Mesodermal cell (in vitro differentiated cells): ENCODE data around the gene GCFC2.

Experiments
- H3K27ac ChIP-seq: 2 replicates; pipeline ENCODE4 v1.7.0; 2013; ENCODE audit warnings: mild to moderate bottlenecking, low read depth, low read length, moderate library complexity; ENCODE audit not compliant: severe bottlenecking
- H3K36me3 ChIP-seq: 2 replicates; pipeline ENCODE4 v1.7.1; 2013; ENCODE audit warnings: mild to moderate bottlenecking, low read length, moderate library complexity; ENCODE audit not compliant: control insufficient read depth, insufficient read depth
- H3K4me1 ChIP-seq: one replicate; pipeline ENCODE4 v1.7.1; 2013; ENCODE audit warnings: mild to moderate bottlenecking, low read length; ENCODE audit not compliant: insufficient read depth, control insufficient read depth, poor library complexity, severe bottlenecking
- H3K4me3 ChIP-seq: 2 replicates; pipeline ENCODE4 v1.7.0; 2013; ENCODE audit warnings: low read length, control low read depth, mild to moderate bottlenecking; ENCODE audit not compliant: insufficient read depth, poor library complexity, severe bottlenecking; ENCODE audit errors: extremely low read depth
- H3K9me3 ChIP-seq: 2 replicates; pipeline ENCODE4 v1.7.1; 2013; ENCODE audit warnings: mild to moderate bottlenecking, low read length, moderate library complexity; ENCODE audit not compliant: control insufficient read depth
- WGBS, 2 experiments: methylation state at CpG; one replicate each; pipeline ENCODE4 v1.1.5; 2013; ENCODE audit warnings: missing lambda C conversion rate in 2 of 2; ENCODE audit not compliant: insufficient coverage in 2 of 2; 5-methylcytosine and 5-hydroxymethylcytosine counted together

Gene GCFC2

DNA sequence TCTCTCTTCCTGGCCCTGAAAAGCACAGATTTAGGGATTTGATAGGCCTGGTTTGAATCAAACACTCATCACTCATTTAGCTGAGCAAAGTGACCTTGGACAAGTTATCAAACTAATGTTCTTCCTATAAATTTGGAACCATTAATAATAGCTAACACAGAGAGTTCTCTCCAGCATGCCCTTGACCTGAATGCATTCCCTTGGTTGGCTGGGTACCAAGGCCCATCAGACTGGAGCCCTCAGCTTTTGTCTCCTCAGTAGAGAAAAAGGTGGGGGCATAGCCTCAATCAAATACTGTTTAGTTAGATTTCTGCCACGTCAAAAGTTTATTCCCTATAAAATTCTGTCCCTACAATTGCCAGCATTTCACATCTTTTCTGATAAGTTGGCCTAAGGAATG lies 77.9 kb downstream of the GCFC2 start:
- Histone ChIP-seq H3K36me3 (no peaks in the 10 kb centered on the region), H3K4me3 (no peak overlapping the region), H3K9me3 (no peaks in the 10 kb centered on the region), H3K27ac (no peak overlapping the region), H3K4me1 (no peaks in the 10 kb centered on the region)
- no CpG with 5 or more reads among the region's 1 CpG for WGBS, 2 experiments

DNA sequence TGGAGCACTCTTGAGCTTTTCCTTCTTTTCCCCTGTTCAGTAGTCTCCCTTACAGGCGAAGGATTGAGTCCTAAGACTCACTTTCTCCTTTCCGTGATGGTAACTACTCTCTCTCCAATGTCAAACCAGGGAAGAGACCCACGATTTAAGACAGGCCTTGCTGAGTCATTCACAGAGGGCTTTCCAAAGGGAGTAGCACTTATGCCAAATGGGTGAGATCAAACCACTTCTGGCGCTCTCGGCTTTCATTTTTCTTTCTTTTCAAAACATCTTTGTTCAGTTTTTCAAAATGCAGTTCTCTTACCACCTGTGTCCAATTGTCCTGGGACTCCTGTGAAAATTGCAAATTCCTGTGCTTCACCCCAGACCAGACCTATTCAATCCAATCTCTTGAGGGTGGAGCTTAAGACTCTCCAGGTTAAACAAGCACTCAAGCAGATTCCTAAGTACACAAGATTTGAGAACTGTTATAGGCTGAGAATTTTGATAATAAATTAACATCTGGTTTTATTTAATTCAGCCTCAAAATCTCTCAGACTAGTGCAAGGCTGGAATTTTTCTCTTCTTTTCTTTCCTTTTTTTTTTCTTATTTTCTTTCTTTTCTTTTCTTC lies 78.5 kb downstream of the GCFC2 start:
- H3K4me1 ChIP-seq = no peaks in the 10 kb centered on the region
- no peak overlapping the region for H3K4me3 ChIP-seq
- 81 to 85% methylated on average over 4 to 5 of the region's 5 CpGs for WGBS, 2 experiments
- H3K36me3 ChIP-seq = no peaks in the 10 kb centered on the region
- H3K27ac ChIP-seq = no peak overlapping the region
- no peaks in the 10 kb centered on the region for H3K9me3 ChIP-seq

DNA sequence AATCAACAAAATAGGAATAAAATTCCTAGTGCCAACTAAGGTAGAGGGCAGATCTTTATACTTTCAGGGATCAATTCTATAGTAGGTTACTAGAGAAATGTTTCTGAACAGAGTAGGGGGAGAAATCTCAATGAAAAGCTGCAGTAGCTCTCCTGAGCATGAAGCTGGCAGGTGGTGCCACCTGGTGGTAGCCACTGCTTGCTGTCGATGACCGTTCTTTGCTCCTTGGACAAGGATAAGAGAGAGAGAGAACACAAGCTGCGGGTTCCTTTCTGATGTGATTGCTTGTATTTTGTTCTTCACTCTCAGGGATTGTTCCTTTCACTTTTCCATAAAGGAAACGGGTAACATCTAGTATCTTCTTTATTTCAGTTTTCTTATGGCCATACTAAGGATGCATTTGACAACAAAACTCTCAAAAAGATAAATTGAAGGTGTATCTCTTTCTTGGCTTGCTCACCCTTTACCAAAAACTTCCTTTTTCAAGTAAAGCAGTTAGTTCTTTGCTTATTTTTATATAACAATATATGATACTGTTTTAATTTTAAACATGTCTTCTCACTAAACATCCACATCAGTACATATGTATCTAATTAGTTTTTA lies 82.7 kb downstream of the GCFC2 start:
- Histone ChIP-seq H3K4me1 (no peaks in the 10 kb centered on the region), H3K4me3 (no peak overlapping the region), H3K27ac (no peak overlapping the region), H3K36me3 (no peaks in the 10 kb centered on the region), H3K9me3 (no peaks in the 10 kb centered on the region)
- WGBS, 2 experiments = 0% methylated on average over 2 of the region's 4 CpGs; no CpG with 5 or more reads in 1 of the 2 experiments

DNA sequence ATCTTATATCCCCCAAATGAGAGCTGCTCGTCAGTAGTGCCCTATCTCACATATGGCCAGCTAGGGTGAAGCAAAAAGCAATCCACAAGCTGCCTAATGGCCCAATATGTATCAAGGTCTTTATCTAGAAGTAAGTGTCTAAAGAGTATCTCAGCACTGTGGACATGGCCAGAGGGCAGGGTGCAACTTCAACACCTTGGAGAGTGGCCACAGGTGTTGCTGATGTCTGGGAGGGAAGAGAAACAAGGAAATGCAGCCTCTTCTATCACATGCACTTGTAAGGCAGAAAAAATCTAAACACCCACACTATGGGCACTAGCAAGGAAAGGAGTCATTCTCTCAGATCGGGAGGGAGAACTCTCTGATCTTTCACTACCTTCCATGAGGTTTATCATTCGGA lies 87.8 kb downstream of the GCFC2 start:
- no peak overlapping the region for H3K4me3 ChIP-seq
- H3K9me3 ChIP-seq = no peaks in the 10 kb centered on the region
- 87 to 95% methylated on average over 2 to 3 of the region's 3 CpGs for WGBS, 2 experiments
- H3K27ac ChIP-seq = no peak overlapping the region
- no peaks in the 10 kb centered on the region for H3K36me3 ChIP-seq
- H3K4me1 ChIP-seq = no peaks in the 10 kb centered on the region

DNA sequence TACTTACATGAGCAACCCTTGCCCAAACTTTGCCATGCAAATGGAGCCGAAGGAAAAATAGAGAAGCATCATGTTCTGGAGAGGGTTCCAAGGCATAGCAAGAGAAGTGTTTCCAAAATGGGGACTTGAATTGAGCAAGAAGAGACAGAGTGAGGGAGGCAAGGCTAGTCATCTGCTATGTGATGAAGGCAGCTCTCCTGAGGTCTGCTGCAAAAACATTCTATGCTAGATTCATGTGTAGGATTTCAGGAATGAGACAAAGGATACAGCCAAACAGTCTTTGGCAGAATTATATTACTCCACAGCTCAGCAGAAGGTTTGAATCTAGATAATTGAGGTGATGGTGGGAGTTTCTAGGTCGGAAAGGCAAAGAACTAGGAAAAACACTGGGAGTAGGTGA lies 88.2 kb downstream of the GCFC2 start:
- H3K27ac ChIP-seq = no peak overlapping the region
- H3K9me3 ChIP-seq = no peaks in the 10 kb centered on the region
- no peak overlapping the region for H3K4me3 ChIP-seq
- 83 to 93% methylated on average over 1 to 2 of the region's 2 CpGs for WGBS, 2 experiments
- no peaks in the 10 kb centered on the region for H3K36me3 ChIP-seq
- no peaks in the 10 kb centered on the region for H3K4me1 ChIP-seq

DNA sequence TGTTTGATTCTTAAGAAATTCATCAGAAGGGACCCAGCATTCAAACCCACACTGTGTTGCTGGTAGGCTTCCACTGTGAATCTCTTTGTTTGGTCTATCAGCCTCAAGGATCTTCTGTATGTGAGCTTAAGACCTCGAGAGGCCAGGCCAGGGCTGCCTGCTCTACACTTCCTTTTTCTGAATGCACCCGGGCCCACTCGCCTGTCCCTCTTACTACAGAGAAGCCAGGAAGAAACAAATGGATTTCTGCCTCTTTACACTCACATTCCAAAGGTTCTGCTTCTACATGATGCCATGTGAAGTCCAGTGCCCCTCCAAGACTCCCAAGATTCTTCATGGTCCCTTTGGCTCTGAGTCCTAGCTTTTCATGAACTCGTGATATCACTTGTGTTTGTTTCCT lies 89.5 kb downstream of the GCFC2 start:
- no peaks in the 10 kb centered on the region for H3K36me3 ChIP-seq
- peaks cover 3% of the 10 kb centered on the region for H3K9me3 ChIP-seq
- H3K4me3 ChIP-seq = no peak overlapping the region
- H3K27ac ChIP-seq = no peak overlapping the region
- H3K4me1 ChIP-seq = no peaks in the 10 kb centered on the region
- WGBS, 2 experiments = 84 to 100% methylated on average over 2 to 3 of the region's 4 CpGs

DNA sequence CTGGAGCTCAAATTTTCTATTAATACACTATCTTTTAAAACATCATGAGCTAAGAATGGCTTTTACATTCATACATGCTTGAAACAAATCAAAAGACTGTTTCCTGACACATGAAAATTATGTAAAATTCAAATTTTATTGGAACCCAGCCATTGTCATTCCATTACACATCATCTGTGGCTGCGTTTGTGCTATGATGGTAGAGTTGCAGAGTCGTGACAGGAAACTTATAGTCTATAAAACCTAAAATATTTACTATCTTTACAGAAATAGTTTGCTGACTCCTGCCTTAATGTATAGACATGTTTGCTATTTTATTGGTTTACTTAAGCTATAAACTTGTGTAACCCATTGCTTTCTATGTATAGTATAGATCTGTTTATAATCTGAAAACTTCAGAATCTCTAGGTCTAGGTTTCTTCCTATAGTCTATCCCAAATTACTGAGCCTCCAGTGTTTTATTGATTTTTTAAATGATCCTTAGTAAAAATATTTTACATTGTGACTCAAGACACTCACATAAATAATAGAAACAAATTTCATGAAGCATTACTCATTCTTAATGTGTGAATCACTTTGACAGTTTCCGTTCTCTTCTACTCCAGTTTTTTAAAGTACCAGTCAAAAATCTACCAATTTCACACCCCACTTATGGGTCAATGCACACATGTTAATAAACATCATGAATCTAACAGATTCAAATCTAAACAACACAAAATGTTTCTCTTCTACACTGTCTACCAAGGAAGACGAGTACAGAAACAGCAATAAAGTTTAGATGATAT lies 90.6 kb downstream of the GCFC2 start:
- H3K27ac ChIP-seq = no peak overlapping the region
- no peak overlapping the region for H3K4me3 ChIP-seq
- H3K9me3 ChIP-seq = peaks cover 3% of the 10 kb centered on the region
- 90 to 100% methylated on average over 1 to 2 of the region's 4 CpGs for WGBS, 2 experiments
- no peaks in the 10 kb centered on the region for H3K36me3 ChIP-seq
- no peaks in the 10 kb centered on the region for H3K4me1 ChIP-seq

DNA sequence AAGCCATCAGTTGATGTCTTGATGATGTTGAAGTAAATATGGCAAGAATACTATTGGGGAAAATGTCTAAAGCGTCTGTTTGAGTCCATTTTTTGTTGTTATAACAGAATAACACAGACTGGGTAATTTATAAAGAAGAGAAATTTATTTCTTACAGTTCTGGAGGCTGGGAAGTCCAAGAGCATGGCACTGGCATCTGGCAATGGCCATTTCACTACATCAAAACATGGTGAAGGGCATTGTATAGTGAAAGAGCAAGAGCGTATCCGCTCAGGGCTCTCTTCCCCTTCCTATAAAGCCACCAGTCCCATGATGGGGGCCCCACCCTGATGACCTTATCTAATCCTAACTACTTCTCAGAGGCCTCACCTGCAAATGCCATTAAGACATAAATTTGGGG lies 93.8 kb downstream of the GCFC2 start:
- Histone ChIP-seq H3K4me3 (no peak overlapping the region), H3K9me3 (peaks cover 3% of the 10 kb centered on the region), H3K36me3 (no peaks in the 10 kb centered on the region), H3K27ac (no peak overlapping the region), H3K4me1 (no peaks in the 10 kb centered on the region)
- 80% methylated on average over 1 of the region's 3 CpGs; no CpG with 5 or more reads in 1 of the 2 experiments for WGBS, 2 experiments

DNA sequence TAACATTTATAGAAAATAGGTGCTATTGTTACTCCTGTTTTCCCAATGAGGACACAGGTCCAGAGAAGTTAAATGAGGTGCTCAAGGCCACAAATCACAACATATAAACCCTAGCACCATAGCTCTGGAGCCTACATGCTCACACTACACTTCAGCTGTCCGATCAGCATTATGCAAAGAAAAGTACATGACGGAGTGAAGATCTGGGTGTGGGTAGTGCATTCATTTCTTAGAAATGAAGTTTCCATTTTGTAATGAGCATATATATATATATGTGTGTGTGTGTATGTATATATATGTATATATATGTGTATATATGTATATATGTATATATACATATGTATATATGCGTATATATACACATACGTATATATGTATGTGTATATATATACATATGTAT lies 94.3 kb downstream of the GCFC2 start:
- no peaks in the 10 kb centered on the region for H3K4me1 ChIP-seq
- peaks cover 3% of the 10 kb centered on the region for H3K9me3 ChIP-seq
- H3K27ac ChIP-seq = no peak overlapping the region
- no CpG with 5 or more reads among the region's 4 CpGs for WGBS, 2 experiments
- H3K4me3 ChIP-seq = no peak overlapping the region
- no peaks in the 10 kb centered on the region for H3K36me3 ChIP-seq

DNA sequence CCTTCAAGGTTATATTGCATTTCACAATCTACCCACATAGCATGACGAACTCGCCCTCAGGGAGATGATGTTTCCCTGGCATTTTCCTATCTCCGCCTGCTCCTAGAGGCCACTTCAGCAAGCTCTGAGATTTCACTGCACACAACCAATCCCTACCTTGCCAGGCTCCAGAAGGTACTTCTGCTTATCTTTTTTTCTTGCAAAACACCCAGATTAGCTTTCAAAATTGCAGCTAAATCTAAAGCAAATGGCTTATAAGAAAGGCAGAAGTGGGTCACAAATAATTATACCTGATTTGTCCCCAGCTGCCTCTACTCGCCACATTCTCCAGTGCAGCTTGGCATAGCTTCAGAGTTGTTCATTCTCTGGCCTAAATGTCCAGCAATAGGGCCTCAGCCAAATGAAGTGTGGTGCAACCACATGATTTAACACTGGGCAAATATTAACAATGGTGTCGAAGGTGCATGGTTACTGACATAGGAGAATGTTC lies 96.5 kb downstream of the GCFC2 start:
- H3K9me3 ChIP-seq = peaks cover 3% of the 10 kb centered on the region
- WGBS, 2 experiments = 92 to 94% methylated on average over 4 of the region's 5 CpGs
- no peak overlapping the region for H3K4me3 ChIP-seq
- no peaks in the 10 kb centered on the region for H3K4me1 ChIP-seq
- H3K36me3 ChIP-seq = no peaks in the 10 kb centered on the region
- H3K27ac ChIP-seq = no peak overlapping the region

DNA sequence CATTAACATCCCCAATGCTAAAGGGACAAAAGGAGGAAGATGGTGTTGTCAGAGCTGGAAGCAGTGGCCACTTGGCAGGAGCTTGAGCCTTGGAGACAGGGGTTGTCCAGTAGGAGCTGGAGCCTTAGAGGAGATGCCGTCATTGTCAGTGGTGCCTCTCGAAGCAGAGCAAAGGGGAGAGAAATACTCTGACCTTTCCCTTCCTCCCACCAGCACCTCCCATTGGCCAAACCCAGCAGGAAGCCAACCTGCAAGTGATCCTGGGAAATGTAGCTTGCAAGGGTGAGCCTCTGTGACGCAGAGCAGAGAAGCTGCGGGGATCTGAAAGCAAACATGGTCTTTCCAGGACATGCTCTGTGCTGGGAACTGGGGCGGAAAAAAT lies 97.9 kb downstream of the GCFC2 start:
- Histone ChIP-seq H3K4me3 (no peak overlapping the region), H3K36me3 (no peaks in the 10 kb centered on the region), H3K4me1 (no peaks in the 10 kb centered on the region), H3K9me3 (peaks cover 3% of the 10 kb centered on the region), H3K27ac (no peak overlapping the region)
- 90 to 94% methylated on average over 2 of the region's 5 CpGs for WGBS, 2 experiments
